Stimulated activated CD4-positive, alpha-beta T cell treated with anti-CD3 and anti-CD28 coated beads, Interleukin-2, amount 100 ng/mL, for 4 hours (primary cell): ENCODE data around the gene HUWE1.

Experiments
- DNase-seq: peaks from one replicate; pipeline ENCODE4 v3.0.0-alpha.2; 2020; ENCODE audit warnings: low read depth

The HUWE1 gene

DNA sequence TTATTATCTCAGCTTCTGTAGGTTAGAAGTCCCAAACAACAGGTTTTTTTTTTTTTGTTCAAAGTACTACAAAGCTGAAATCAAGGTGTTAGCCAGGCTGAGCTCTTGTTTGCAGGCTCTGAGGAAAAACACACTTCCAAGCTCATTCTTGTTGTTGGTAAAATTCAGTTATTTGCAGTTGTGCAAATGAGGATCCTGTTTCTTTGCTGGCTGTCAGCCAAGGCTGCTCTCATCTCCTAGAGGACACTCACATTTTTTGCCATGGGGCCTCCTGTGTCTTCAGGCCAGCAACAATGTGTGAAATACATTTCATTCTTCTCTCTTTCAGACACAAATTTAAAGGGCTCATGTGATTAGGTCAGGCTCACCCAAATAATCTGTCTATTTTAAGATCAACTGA, 192.1 kb downstream of the HUWE1 start:
- DNase-seq = no peak

DNA sequence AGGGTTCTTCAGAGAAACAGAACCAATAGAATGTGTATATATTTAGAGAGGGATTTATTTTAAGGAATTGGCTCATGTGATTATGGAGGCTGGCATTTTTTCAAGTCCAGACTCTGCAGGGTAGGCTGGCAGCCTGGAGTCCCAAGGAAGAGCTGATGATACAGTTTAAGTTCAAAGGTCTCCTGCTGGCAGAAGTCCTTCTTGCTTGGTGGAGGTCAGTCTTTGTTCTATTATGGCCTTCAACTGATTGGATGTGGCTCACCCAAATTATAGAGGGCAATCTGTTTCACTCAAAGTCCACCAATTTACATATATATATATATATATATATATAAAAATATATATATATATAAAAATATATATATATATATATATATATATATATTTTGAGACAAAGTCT, 200.2 kb downstream of the HUWE1 start:
- DNase-seq = no peak

DNA sequence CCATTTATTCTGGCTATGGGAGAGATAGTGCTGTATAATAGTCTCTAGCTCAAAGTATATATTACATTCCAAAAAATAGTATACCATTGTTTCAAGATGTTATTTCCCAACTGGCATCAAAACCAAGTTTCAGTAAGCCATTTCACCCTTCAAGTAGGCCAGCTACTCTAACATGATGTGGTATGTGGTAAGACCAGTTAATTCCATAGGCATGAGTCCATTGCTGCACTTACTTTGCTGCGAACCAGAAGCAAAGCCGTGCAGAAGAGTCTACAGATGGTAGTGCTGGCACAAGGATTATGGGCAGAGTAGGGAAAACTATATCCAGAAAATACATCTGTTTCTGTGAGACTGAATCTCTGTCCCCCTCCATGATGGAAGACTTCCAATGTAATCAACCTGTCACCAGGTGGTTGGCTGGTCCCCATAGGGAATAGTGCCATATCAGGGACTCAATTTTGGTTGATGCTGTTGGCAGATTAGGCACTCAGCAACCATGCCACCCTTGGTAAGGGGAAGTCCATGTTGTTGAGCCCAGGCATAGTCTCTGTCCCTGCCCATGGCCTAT, 202.6 kb downstream of the HUWE1 start:
- DNase-seq = no peak

DNA sequence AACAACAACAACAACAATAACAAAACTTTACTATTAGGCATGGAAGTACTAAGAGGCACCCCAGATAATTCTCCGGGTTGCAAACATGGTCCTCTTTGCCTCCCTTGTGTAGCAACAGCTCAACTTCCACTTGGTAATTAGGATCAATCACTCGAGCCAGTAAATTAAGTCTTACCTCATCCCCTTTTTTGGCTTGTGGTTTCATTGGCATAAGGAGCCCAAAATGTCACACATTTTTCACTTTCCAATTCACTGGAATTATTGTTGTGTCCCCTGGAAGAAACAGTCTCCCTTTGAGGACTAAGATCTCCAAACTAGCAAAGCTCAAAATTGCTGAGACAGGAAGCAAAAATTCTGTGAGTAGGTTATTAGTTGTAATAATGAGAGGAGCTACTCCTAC, 203.1 kb downstream of the HUWE1 start:
- no peak for DNase-seq
